NAMALWA (cell line): ENCODE data around the gene CCR8.
"Not testable (repeated sequence)": the region's sequence is repeated elsewhere in the genome, so short reads cannot be mapped to it uniquely, and the experiment has no call there.

ENCODE experiments used
- DNase-seq: peaks from one replicate; pipeline ENCODE4 v3.0.0-alpha.2; 2015; ENCODE audit warnings: low spot score

Gene CCR8

DNA sequence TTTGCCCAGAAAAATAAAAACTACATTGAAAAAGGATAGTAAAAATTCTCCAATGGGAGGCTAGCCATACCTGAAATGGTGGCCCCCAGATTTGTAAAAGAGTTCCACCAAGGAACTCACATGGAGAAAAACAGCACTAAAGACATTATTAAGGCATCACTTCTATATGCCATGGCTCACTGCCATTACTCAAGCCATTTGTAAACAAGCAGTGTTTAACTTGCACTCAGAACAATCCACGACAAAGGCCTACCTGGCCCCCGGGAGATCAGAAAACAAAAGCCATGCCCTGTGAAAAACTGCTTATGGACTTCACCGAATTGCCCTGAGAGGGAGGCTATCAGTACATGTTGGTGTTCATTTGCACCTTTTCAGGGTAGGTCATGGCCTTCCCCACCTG is 19.6 kb downstream of the CCR8 start:
- DNase-seq = no peak

DNA sequence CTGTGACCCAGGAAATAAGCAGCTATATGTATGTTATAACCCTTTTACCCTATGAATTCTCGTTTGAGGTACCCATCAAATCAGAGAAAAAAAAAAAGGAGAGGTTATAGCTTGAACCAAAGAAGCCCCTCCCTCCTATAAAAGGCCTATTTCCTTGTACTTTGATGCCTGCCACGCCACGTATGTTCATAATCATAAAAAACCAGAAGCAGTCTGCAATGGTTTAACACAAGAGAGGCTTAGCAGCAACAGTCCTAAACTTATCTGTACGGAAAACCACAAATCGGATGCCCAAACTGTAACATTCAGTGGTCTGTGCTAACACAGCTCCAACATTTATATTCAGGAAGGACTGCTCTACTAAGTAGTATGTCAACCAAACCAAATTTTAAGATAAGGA is 21.2 kb downstream of the CCR8 start:
- no peak for DNase-seq

DNA sequence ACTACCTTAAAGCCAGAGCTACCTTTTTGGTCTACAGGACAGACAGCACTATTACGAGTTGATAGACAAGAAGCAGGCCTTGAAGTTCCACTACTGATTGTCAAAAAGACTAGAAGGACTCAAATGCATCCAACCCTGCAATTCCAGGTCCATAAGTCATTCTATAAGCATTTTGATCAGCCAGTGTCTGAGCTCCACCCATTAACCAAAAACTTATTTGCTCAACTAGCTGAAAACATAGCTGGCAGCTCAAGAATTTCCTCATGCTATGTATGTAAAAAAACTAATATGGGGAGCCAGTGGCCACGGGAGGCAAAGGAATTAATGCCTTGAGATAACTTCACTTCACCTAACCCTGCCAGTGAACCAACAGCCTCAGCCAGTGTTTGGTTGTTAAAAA is 21.6 kb downstream of the CCR8 start:
- DNase-seq = not testable (repeated sequence)

DNA sequence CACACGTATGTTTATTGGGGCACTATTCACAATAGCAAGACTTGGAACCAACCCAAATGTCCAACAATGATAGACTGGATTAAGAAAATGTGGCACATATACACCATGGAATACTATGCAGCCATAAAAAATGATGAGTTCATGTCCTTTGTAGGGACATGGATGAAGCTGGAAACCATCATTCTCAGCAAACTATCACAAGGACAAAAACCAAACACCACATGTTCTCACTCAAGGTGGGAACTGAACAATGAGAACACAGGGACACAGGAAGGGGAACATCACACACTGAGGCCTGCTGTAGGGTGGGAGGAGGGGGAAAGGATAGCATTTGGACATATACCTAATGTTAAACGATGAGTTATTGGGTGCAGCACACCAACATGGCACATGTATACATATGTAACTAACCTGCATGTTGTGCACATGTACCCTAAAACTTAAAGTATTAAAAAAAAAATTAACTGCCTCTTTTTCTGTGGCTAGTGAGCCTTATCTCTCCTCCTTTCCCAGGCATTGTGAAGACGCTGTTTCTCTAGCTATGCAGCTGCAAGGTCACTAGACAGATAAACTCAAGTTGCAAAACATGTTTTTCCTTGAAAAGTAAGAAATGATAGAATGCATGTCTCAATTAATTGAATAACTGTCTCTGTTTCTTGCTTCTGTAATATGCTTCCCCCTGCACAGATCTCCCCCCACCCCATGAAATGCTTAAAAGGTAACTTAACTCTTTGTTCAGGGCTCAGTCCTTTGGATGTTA is 23.8 kb downstream of the CCR8 start:
- DNase-seq = not testable (repeated sequence)

DNA sequence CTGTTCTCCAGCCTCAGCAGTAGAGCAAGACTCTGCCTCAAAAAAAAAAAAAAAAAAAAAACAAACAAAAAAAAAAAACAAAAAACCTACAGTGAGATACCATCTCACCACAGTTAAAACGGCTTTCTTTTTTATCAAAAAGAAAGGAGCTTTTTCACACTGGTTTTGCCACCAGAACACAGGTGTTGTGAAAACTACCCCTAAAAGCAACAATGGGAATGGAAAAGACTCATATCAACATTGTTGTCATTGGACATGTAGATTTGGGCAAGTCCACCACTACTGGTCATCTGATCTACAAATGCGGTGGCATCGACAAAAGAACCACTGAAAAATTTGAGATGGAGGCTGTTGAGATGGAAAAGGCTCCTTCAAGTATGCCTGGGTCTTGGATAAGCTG is 28.8 kb downstream of the CCR8 start:
- no peak for DNase-seq

DNA sequence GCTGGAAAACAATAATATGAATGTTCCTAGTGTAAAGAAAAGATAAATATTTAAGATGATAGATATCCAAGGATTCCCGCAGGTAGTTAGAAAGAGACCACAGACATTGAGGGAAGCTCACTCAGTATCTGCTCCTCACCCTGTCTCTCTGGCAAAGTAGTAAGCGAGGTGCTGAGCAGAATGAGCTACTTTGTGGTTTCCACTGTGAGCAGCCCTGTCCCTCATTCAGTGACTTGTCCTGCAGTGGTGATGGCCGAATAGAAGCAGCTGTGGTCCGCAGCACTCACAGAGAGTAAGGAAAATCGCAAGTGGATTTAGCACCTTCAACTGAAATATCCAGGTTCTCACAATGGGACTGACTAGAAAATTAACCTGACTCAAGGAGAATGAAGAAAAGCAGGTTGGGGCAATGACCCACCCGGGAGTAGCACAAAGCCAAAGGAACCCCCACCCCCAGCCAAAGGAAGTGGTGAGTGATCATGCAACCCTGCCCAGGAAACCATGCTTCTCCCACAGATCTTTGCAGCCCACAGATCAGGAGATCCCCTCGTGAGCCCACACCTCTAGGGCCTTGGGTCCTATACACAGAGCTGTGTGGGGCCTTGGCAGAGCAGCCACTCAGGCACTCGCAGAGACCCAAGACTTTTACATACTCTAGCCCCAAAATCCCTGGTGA is 31.9 kb downstream of the CCR8 start:
- DNase-seq = no peak

DNA sequence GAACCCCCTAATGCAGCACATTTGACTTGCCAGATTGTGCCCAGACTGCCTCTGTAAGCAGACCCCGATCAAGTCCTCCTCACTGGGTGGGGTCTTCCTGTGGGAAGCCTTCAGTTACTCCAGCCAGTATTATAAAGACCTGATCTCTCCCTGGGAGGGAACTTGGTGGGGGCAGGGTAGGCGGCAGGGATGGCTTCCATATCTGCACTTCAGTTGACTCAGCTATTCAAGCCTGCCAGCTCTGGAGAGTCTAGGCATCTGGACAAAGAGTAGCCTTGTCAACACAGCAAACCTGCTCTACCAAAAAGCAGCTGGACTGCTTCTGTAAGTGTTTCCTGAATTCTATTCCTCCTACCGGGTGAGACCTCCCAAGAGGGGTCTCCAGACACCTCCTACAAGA is 32.7 kb downstream of the CCR8 start:
- no peak for DNase-seq

DNA sequence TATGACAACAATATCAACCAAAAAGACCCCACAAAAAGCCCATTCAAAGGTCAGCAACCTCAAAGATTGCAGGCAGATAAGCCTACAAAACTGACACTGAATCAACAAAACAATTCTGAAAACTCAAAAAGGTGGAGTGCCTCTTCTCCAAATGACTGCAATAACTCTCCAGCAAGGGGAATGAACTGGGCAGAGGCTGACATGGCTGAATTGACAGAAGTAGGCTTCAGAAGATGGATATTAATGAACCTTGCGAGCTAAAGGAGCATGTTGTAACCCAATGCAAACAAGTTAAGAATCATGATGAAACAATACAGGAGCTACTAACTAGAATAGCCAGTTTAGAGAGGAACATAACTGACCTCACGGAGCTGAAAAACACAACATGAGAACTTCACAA is 33.3 kb downstream of the CCR8 start:
- no peak for DNase-seq

DNA sequence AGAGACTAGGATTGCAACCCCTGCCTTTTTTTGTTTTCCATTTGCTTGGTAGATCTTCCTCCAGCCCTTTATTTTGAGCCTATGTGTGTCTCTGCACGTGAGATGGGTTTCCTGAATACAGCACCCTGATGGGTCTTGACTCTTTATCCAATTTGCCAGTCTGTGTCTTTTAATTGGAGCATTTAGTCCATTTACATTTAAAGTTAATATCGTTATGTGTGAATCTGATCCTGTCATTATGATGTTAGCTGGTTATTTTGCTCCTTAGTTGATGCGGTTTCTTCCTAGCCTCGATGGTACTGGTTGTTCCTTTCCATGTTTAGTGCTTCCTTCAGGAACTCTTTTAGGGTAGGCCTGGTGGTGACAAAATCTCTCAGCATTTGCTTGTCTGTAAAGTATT is 40.9 kb downstream of the CCR8 start:
- DNase-seq = not testable (repeated sequence)

DNA sequence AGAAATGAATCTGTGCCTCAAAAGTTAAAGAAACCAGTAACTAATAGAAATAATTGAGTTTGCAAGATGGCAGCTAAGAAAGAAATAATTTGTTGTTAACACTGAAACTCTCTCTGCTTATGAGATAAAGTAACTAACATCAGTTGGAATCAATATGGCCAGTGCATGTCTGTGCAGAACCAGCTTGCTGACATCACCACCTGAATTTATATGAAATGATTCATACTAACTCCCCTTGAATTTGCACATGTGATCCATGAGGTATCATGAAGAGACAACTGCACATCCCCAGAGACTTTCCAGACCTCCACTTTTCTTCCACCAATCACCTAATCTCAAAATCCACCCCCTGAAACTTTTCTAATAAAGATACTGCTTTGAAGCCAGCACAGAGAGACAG is 43.3 kb downstream of the CCR8 start:
- DNase-seq = no peak

DNA sequence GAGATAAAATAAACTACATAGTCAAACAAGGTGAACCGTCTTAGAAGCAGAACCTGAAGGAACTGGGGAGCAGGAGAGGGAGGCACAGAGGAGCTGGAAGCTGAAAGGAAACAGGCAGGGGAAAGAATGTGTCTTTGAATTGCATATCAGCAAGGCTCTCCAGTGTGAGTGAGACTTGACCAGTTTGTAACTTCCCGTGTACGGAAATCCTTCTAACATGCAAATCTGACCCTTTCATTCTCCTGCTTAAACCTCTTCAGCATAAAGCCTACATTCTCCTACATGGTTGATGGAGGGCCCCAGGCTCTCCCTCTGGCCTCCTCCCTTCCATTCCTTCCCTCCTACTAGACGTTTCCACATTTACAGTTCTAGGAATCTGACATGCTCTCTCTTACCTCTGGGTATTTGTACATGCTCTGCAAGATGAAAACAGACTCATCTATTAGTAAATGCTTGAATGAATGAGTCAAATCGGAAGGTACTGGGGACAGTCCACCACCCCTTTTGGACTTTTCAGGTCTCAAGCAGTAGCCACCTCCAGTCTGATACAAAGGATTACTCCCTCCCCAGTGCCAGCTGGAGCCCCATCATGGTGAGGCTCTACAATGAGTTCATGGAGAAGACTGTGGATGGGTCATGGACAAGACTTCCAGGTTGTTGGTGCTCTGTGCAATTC is 47.6 kb downstream of the CCR8 start:
- DNase-seq = no peak

DNA sequence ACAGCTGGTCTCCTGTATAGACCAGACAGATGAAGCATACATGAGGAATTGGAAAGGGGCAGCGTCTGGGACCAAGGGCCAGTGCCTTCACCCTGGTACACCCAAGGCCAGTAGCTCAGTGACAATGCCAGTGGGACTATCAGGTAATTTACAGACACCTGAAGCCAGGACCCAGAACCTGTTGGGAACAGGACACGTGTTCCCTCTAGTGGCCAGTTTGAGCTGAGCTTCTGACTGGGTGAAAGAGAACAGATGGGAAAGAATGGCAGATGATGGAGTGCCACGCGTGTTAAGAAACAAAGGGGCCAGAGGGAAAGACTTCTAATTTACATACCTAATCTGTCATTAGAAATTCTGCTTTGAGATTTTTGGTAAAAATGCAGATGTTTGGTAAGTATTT is 48.6 kb downstream of the CCR8 start:
- DNase-seq = peak; percentile 70

DNA sequence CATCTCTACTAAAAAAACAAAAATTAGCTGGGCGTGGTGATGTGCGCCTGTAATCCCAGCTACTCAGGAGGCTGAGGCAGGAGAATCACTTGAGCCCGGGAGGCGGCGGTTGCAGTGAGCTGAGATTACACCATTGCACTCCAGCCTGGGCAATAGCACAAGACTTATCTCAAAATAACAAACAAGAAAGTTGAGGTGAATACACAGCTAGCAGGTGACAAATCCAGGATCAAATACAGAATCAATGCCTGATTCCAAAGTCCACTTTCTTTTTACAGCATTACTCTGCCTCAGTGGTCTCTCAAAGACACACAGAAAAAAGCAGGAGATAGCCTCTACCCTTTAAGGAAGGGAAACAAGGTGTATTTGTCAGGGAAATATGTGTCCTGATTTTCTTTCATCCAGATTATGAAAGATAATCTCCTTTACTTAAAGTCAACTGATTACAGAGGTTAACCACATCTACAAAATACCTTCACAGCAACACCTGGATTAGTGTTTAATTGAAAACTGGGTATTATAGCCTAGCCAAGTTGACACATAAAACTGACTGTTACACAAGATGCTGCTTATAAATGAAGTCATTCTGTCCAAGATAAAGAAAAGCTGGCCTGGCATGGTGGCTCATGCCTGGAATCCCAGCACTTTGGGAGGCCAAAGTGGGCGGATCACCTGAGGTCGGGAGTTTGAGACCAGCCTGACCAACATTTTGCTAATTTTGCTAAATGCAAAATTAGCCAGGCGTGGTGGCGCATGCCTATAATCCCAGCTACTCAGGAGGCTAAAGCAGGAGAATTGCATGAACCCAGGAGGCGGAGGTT is 49.7 kb downstream of the CCR8 start:
- DNase-seq = no peak

DNA sequence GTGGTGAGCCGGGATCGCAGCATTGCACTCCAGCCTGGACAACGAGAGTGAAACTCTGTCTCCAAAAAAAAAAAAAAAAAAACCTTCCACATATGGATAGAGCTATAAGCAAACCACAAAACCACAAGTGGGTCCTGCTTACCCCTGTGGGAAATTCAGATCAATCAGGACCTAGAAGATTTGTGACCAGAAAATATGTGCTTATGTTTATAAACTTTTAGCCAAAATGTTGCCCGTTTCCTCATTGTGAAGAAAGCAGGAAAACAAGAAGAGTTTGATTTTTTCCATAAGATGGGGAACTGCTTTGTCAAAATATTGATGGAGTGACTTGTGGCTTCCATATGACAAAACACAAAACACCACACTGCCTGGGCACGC is 50.3 kb downstream of the CCR8 start:
- DNase-seq = no peak

DNA sequence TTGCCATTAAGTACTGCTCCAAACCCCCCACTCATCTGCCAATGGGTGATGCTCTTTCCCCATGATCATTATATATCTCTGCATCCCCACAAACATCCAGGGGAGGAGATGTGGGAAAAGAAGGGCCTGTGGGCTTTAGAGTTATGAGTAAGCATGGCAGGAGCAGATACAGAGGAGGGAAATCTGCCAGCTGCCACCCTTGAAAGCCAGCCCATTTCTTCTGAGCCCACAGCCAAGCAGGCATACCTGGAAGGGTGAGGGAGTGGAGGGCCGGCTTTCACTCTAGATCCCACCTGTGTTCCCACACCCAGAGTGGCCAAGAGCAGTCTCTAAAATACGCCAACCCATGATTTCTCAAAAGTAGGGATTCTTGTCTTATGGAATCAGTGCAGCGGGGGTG is 51.9 kb downstream of the CCR8 start:
- DNase-seq = no peak
